Heart left ventricle (tissue), 16 donors: Measurements from ENCODE around the gene PVR. TPM values are rescaled to one million over a fixed set of nuclear protein-coding genes. Genes with fewer than 3 reads are reported as not detected.

Source experiments
- ATAC-seq, 4 donors: fragments of 200-7000 bp; cut with Tn5 transposase; one replicate each; pipeline ENCODE4 v1.9.1; 2020 to 2022; ENCODE audit warnings: moderate library complexity in 4 of 4, mild to moderate bottlenecking in 3 of 4, moderate number of reproducible peaks in 1 of 4
- DNase-seq, 5 donors: peaks; one replicate each; pipeline ENCODE4 v3.0.0-alpha.2; 2020
- H3K27ac ChIP-seq, 12 donors: fragments of 200-600 bp; sonication (generic) in 4 of 12; one replicate each; pipeline versions ENCODE4 v1.5.0 to v1.8.0; 2016 to 2022; ENCODE audit warnings: mild to moderate bottlenecking in 2 of 12
- H3K27me3 ChIP-seq, 9 donors: fragments of 200-600 bp; sonication (generic) in 2 of 9; one replicate each; pipeline versions ENCODE4 v1.5.1 to v1.8.0; 2016 to 2022; ENCODE audit warnings: mild to moderate bottlenecking in 3 of 9
- H3K36me3 ChIP-seq, 9 donors: fragments of 200-600 bp; sonication (generic) in 2 of 9; one replicate each; pipeline versions ENCODE4 v1.5.0 to v1.8.0; 2018 to 2022; ENCODE audit warnings: mild to moderate bottlenecking in 2 of 9
- H3K4me1 ChIP-seq, 12 donors: fragments of 200-600 bp; sonication (generic) in 4 of 12; one replicate each; pipeline versions ENCODE4 v1.5.0 to v1.8.0; 2016 to 2022; ENCODE audit warnings: mild to moderate bottlenecking in 3 of 12
- H3K4me3 ChIP-seq, 12 donors: fragments of 200-600 bp; sonication (generic) in 4 of 12; one replicate each; pipeline versions ENCODE4 v1.5.0 to v1.8.0; 2017 to 2022; ENCODE audit warnings: mild to moderate bottlenecking in 9 of 12, moderate library complexity in 4 of 12
- H3K9me3 ChIP-seq, 12 donors: fragments of 200-600 bp; sonication (generic) in 4 of 12; one replicate each; pipeline versions ENCODE4 v1.5.0 to v1.8.0; 2016 to 2022; ENCODE audit warnings: mild to moderate bottlenecking in 1 of 12
- POLR2A ChIP-seq, 2 donors: fragments of 450-650 bp; IDR thresholded peaks; one replicate each; pipeline ENCODE4 v1.6.1; 2017; ENCODE audit warnings: antibody characterized with exemption in 2 of 2, mild to moderate bottlenecking in 2 of 2, moderate library complexity in 2 of 2
- WGBS, 4 donors: extraction: QIAGEN DNeasy Blood & Tissue Kit in 2 of 4; methylation state at CpG; one replicate each; pipeline versions ENCODE4 v1.1.5 to v1.1.7; 2013 to 2018; 5-methylcytosine and 5-hydroxymethylcytosine counted together
- intact Hi-C, 10 donors: fragments of 100-400 bp; cut with DNase I; formaldehyde crosslinking; loops; one replicate each; pipeline versions ENCODE4 v1.11.1 to v1.14.2; 2022
- polyA plus RNA-seq, 2 donors: library from polyadenylated mRNA; stranded (reverse); fragments of 200-250 nt; gene quantifications; one replicate each; pipeline ENCODE4 v1.2.3, GENCODE V29; 2013
- total RNA-seq, 9 donors: library from RNA; depleted of rRNA in 2 of 9; stranded (reverse); fragments of >200 nt in 2 of 9; fragmentation: NEBNext Ultra II Directional in 3 of 9; extraction: Animal tissue kit (Norgen Biotek cat#: 25700) in 3 of 9; gene quantifications; one replicate each; pipeline versions ENCODE4 v1.1.0 to v1.2.4, GENCODE V29; 2016 to 2023
- TF ChIP-seq, protein P1 (sequence below), 12 donors: fragments of 200-600 bp; sonication (generic) in 4 of 12; IDR thresholded peaks; one replicate each; pipeline versions ENCODE4 v1.5.0 to v1.8.0; 2018 to 2022; ENCODE audit warnings: antibody characterized with exemption in 12 of 12, mild to moderate bottlenecking in 5 of 12
- donor health status: ischemic (EF 13 %, LVEDD 7.1; RV severe dilation, severe dysfunction).
- donor health status: healthy with polysubstance abuse.
- donor health status: DM: no; HTN: yes; CAD: no.
- donor health status: DM: no; HTN: no; CAD: no.
- donor health status: ischemic (EF 25% LVEDD 6.9; RV normal size, moderate dysfunction).
- donor health status: ischemic (EF 25% LVEDD 5.7; RV mildly dilated, moderate dysfunction).
- donor health status: healthy.
- donor health status: DM: yes; HTN: yes; CAD: no.
- donor health status: ischemic (EF 35%, LVEDD 5.7; RV mildly dilated, moderate dysfunction).
- donor health status: nonischemic (EF 11% LVEDD 7.7; RV severe dilation, severe dysfunction).
- donor health status: DM: yes; HTN: yes; CAD: no.
- donor health status: PGD.
- donor health status: ischemic (EF 29% LVEDD 5.4; RV normal size, mild dysfunction).
- donor health status: nonischemic (EF 23%, LVEDD 6.1; RV moderate dilation, normal function).

PVR gene
- total and polyA plus RNA-seq, 11 donors: 33.7 to 143 (median 49.1) TPM

DNA sequence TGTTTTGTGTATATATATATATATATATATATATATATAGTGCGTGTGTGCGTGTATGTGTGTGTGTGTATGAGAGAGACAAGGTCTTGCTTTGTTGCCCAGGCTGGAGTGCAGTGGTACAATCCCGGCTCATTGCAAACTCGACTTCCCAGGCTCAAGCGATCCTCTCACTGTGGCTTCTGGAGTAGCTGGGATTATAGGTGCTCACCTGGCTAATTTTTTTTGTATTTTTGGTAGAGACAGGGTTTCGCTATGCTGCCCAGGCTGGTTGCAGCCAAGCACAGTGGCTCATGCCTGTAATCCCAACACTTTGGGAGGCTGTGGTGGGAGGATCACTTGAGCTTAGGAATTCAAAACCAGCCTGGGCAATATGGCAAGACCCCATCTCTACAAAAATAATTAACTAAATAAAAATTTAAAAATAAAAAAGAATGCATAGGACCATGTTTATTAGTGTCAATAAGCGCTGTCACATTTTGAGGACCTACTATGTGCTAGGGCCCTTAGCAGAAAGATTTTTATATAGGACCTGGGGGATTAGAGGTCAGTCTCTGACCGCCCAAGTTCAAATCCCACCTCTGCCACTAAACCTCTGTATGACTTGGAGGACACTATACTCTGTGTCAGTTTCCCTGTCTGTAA is 1.8 kb downstream of the PVR start:
- H3K9me3 ChIP-seq: no peaks in the 10 kb centered on the region
- no peaks in the 10 kb centered on the region for H3K27me3 ChIP-seq
- H3K4me1 ChIP-seq: peaks cover 6 to 59% (median 37%) of the 10 kb centered on the region in 12 donors
- no peak for ATAC-seq
- DNase-seq: no peak
- peaks cover 0 to 18% (median 13%) of the 10 kb centered on the region in 9 donors for H3K36me3 ChIP-seq
- intact Hi-C loops: loop anchor here in 1 of 10 donors (5.0 kb wide), 1 partner anchor 33 kb away; the partner anchor contains the start of gene IGSF23
- WGBS, 4 donors: 78 to 88% (median 82%) methylated on average over 8 of the region's 8 CpGs
- peak overlapping the region in 3 of 12 donors; percentile 13 to 66 (median 37) for H3K27ac ChIP-seq
- TF ChIP-seq, protein P1, sequence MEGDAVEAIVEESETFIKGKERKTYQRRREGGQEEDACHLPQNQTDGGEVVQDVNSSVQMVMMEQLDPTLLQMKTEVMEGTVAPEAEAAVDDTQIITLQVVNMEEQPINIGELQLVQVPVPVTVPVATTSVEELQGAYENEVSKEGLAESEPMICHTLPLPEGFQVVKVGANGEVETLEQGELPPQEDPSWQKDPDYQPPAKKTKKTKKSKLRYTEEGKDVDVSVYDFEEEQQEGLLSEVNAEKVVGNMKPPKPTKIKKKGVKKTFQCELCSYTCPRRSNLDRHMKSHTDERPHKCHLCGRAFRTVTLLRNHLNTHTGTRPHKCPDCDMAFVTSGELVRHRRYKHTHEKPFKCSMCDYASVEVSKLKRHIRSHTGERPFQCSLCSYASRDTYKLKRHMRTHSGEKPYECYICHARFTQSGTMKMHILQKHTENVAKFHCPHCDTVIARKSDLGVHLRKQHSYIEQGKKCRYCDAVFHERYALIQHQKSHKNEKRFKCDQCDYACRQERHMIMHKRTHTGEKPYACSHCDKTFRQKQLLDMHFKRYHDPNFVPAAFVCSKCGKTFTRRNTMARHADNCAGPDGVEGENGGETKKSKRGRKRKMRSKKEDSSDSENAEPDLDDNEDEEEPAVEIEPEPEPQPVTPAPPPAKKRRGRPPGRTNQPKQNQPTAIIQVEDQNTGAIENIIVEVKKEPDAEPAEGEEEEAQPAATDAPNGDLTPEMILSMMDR (IDR thresholded peaks at IDR 0.05): no peak
- no peak for TF ChIP-seq POLR2A (IDR thresholded peaks at IDR 0.05)
- peak overlapping the region in 4 of 12 donors; percentile 2 to 18 (median 14) for H3K4me3 ChIP-seq

DNA sequence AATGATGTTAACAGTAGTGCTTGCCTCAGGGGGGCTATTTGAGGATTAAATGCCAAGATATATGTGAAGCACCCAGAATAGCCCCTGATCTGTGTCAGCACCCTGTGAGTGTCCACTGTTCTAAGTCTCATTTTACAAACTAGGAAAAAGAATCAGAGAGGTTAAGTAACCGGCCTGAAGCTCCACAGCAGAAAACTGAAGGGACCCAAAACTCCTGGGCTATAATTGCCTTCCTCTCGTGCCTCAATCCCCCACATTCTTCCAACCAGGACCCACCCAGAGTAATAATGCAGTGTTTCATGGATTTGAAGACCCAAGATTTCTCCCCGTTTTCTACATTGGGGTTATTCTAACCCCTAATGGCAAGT is 2.3 kb downstream of the PVR start:
- TF ChIP-seq POLR2A (IDR thresholded peaks at IDR 0.05): no peak
- TF ChIP-seq, protein P1 (IDR thresholded peaks at IDR 0.05): no peak
- WGBS, 4 donors: 93 to 97% (median 95%) methylated on average over 3 of the region's 3 CpGs
- no peak for DNase-seq
- ATAC-seq: no peak
- no peaks in the 10 kb centered on the region for H3K9me3 ChIP-seq
- H3K27ac ChIP-seq: peak overlapping the region in 5 of 12 donors; percentile 13 to 78 (median 47)
- H3K27me3 ChIP-seq: no peaks in the 10 kb centered on the region
- H3K4me1 ChIP-seq: peaks cover 6 to 59% (median 37%) of the 10 kb centered on the region in 12 donors
- intact Hi-C loops: loop anchor here in 1 of 10 donors (5.0 kb wide), 1 partner anchor 34 kb away; the partner anchor contains the start of gene IGSF23
- H3K36me3 ChIP-seq: peaks cover 0 to 23% (median 18%) of the 10 kb centered on the region in 9 donors
- H3K4me3 ChIP-seq: peak overlapping the region in 1 of 12 donors; percentile 29

DNA sequence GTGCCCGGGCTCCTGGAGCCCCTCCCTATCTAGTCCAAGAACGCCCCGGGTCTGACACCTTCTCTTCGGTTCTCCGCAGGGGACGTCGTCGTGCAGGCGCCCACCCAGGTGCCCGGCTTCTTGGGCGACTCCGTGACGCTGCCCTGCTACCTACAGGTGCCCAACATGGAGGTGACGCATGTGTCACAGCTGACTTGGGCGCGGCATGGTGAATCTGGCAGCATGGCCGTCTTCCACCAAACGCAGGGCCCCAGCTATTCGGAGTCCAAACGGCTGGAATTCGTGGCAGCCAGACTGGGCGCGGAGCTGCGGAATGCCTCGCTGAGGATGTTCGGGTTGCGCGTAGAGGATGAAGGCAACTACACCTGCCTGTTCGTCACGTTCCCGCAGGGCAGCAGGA is 3.4 kb downstream of the PVR start:
- whole genome bisulfite sequencing, 4 donors: 37 to 59% (median 52%) methylated on average over 14 to 31 of the region's 31 CpGs
- Histone ChIP-seq H3K27ac (peak overlapping the region; percentile 37 to 89 (median 74)), H3K27me3 (no peaks in the 10 kb centered on the region), H3K4me1 (peaks cover 6 to 59% (median 37%) of the 10 kb centered on the region in 12 donors), H3K36me3 (peaks cover 0 to 34% (median 30%) of the 10 kb centered on the region in 9 donors), H3K4me3 (peak overlapping the region in 9 of 12 donors; percentile 20 to 41 (median 29)), H3K9me3 (no peaks in the 10 kb centered on the region)
- peak in 3 of 5 donors; percentile 23 to 55 (median 46) for DNase-seq
- intact Hi-C loops: loop anchor here in 1 of 10 donors (5.0 kb wide), 1 partner anchor 35 kb away; the partner anchor contains the start of gene IGSF23
- TF ChIP-seq POLR2A (IDR thresholded peaks at IDR 0.05): no peak
- TF ChIP-seq, protein P1 (IDR thresholded peaks at IDR 0.05): no peak
- ATAC-seq: peak in 1 of 4 donors; percentile 1

DNA sequence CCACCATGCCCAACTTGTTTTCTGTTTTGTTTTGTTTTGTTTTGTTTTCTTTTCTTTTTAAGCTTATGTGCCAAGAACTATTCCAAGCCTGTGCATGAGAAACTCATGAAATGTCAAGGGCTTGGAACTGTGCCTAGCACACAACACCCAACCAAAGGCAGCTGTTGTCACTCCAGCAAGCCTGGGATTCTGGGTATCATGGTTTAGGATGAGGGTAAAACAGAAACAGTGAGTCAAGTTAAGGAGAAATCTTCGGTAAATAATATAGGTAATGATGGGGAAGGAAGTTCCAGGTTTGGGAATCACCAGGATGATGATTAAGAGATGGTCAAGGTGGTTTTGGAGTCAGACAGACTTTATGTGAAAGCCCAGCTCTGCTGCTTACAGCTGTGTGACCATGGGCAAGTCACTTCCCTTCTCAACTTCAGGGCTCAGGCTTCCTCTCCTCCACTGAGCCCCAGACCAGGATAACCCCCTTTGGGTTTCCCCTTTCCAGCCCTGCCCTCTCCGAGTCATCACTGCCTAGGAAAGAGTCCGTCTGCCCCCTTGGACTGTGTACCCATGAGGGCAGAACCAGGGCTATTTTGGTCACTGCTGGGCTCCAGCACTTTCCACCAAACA is 5.0 kb downstream of the PVR start:
- Histone ChIP-seq H3K27me3 (no peaks in the 10 kb centered on the region), H3K4me1 (peaks cover 6 to 53% (median 34%) of the 10 kb centered on the region in 12 donors), H3K4me3 (no peak overlapping the region), H3K36me3 (peaks cover 0 to 50% (median 46%) of the 10 kb centered on the region in 9 donors), H3K9me3 (no peaks in the 10 kb centered on the region), H3K27ac (peak overlapping the region; percentile 49 to 89 (median 74))
- DNase-seq (peak in 4 of 5 donors; percentile 57 to 76 (median 62)), ATAC-seq (peak; percentile 46 to 72 (median 67))
- 48 to 55% (median 52%) methylated on average over 3 of the region's 3 CpGs for WGBS, 4 donors
- TF ChIP-seq POLR2A (IDR thresholded peaks at IDR 0.05): no peak
- TF ChIP-seq, protein P1 (IDR thresholded peaks at IDR 0.05): no peak
- intact Hi-C loops: loop anchor here in 2 of 10 donors (2.0 to 5.0 kb wide), 2 partner anchors 36 to 60 kb away; partner anchors contain the start of gene IGSF23 (in 1 of the 2)
